HepG2 (cell line): Measurements from ENCODE around the gene C1orf116. TPM values are rescaled to one million over a fixed set of nuclear protein-coding genes. Genes with fewer than 3 reads are reported as not detected.

Experiments used
- ATF1 ChIP-seq: IDR thresholded peaks from 2 replicates; pipeline ENCODE4 v1.6.1; 2016; ENCODE audit warnings: mild to moderate bottlenecking, control low read depth
- BORCS8-MEF2B ChIP-seq: sonication (generic); formaldehyde crosslinking; IDR thresholded peaks from 2 replicates; pipeline ENCODE4 v1.8.0; 2022; ENCODE audit warnings: mild to moderate bottlenecking, missing genetic modification reagents
- BRCA1 ChIP-seq: sonication (generic); formaldehyde crosslinking; IDR thresholded peaks from 2 replicates; pipeline ENCODE4 v1.4.0; 2020; ENCODE audit warnings: missing genetic modification reagents
- CENPX ChIP-seq: sonication (generic); formaldehyde crosslinking; IDR thresholded peaks from 2 replicates; pipeline ENCODE4 v1.9.0; 2021; ENCODE audit warnings: mild to moderate bottlenecking, missing genetic modification reagents, moderate library complexity
- FOXP1 ChIP-seq, 2 experiments: fragments of 450-650 bp in 1 of 2; IDR thresholded peaks; 2 replicates each; pipeline ENCODE4 v1.6.1; 2017 to 2018; ENCODE audit warnings: antibody characterized with exemption in 1 of 2
- GTF2F1 ChIP-seq: fragments of 150-350 bp; IDR thresholded peaks from 2 replicates; pipeline ENCODE4 v1.6.1; 2014; ENCODE audit warnings: low read length
- HES4 ChIP-seq: sonication (generic); formaldehyde crosslinking; IDR thresholded peaks from 2 replicates; pipeline ENCODE4 v1.9.0; 2021; ENCODE audit warnings: mild to moderate bottlenecking, missing genetic modification reagents, borderline replicate concordance
- MBD4 ChIP-seq: IDR thresholded peaks from 2 replicates; pipeline ENCODE4 v1.6.1; 2012; ENCODE audit warnings: low read length, inconsistent platforms, borderline replicate concordance
- NFATC3 ChIP-seq: sonication (generic); formaldehyde crosslinking; IDR thresholded peaks from 2 replicates; pipeline ENCODE4 v1.5.1; 2020; ENCODE audit warnings: mild to moderate bottlenecking, missing genetic modification reagents
- RXRA ChIP-seq: sonication (generic); formaldehyde crosslinking; IDR thresholded peaks from 2 replicates; pipeline ENCODE4 v1.5.1; 2020; ENCODE audit warnings: missing genetic modification reagents
- TGIF2 ChIP-seq: IDR thresholded peaks from 2 replicates; pipeline ENCODE4 v1.6.1; 2016; ENCODE audit warnings: control low read depth, missing compliant biosample characterization
- TIGD3 ChIP-seq: sonication (generic); formaldehyde crosslinking; IDR thresholded peaks from 2 replicates; pipeline ENCODE4 v1.5.1; 2020; ENCODE audit warnings: mild to moderate bottlenecking, missing genetic modification reagents, borderline replicate concordance
- U2AF1 ChIP-seq: fragments of 200-400 bp; formaldehyde crosslinking; optimal IDR thresholded peaks from 2 replicates; pipeline ENCODE3; 2017; ENCODE audit warnings: mild to moderate bottlenecking, low read depth, low read length
- ZFAT ChIP-seq: sonication (generic); formaldehyde crosslinking; conservative IDR thresholded peaks from 2 replicates; pipeline ENCODE4 v1.8.1; 2023; ENCODE audit warnings: missing genetic modification reagents, inconsistent platforms
- ZFP82 ChIP-seq: sonication (generic); formaldehyde crosslinking; IDR thresholded peaks from 2 replicates; pipeline ENCODE4 v1.5.1; 2020; ENCODE audit warnings: mild to moderate bottlenecking, missing genetic modification reagents, borderline replicate concordance
- ZNF143 ChIP-seq: sonication (generic); formaldehyde crosslinking; IDR thresholded peaks from 2 replicates; pipeline ENCODE4 v1.4.0; 2020; ENCODE audit warnings: missing genetic modification reagents
- ZNF280B ChIP-seq: sonication (generic); formaldehyde crosslinking; IDR thresholded peaks from 2 replicates; pipeline ENCODE4 v1.5.0; 2020; ENCODE audit warnings: missing genetic modification reagents, mild to moderate bottlenecking, borderline replicate concordance
- ZNF367 ChIP-seq: sonication (generic); formaldehyde crosslinking; IDR thresholded peaks from 2 replicates; pipeline ENCODE4 v1.4.0; 2020; ENCODE audit warnings: missing genetic modification reagents, borderline replicate concordance
- ZNF468 ChIP-seq: sonication (generic); formaldehyde crosslinking; IDR thresholded peaks from 2 replicates; pipeline ENCODE4 v1.8.0; 2022; ENCODE audit warnings: mild to moderate bottlenecking, moderate library complexity, missing genetic modification reagents
- ZNF564 ChIP-seq: sonication (generic); formaldehyde crosslinking; IDR thresholded peaks from 2 replicates; pipeline ENCODE4 v1.8.1; 2023; ENCODE audit warnings: mild to moderate bottlenecking, missing genetic modification reagents
- ZNF607 ChIP-seq: sonication (generic); formaldehyde crosslinking; IDR thresholded peaks from 2 replicates; pipeline ENCODE4 v1.5.1; 2020; ENCODE audit warnings: missing genetic modification reagents, mild to moderate bottlenecking, borderline replicate concordance
- ZNF7 ChIP-seq: IDR thresholded peaks from 2 replicates; pipeline ENCODE4 v1.6.1; 2016; ENCODE audit warnings: missing biosample characterization, missing genetic modification reagents
- polyA plus RNA-seq, 8 experiments: library from polyadenylated mRNA; depleted of rRNA in 3 of 8; stranded (reverse) in 7 of 8; unstranded in 1 of 8; fragments of >200 nt; fragmentation: Illumina TruSeq in 4 of 8; extraction: Trizol in 4 of 8; gene quantifications; 2 replicates each; pipeline versions ENCODE4 v1.2.1 to v1.2.3, GENCODE V29; 2011 to 2016; ENCODE audit warnings: low read depth in 4 of 8, missing spikeins in 1 of 8, mixed read lengths in 1 of 8; ENCODE audit not compliant: insufficient read depth in 1 of 8
- total RNA-seq, 5 experiments: library from RNA; depleted of rRNA; stranded (reverse); fragments of >200 nt; fragmentation: Illumina TruSeq; extraction: Trizol; gene quantifications; 2 replicates each; pipeline ENCODE4 v1.2.3, GENCODE V29; 2016; ENCODE audit warnings: low read depth in 1 of 5
- TF ChIP-seq, protein P1 (sequence below): sonication (generic); formaldehyde crosslinking; conservative IDR thresholded peaks from 2 replicates; pipeline ENCODE4 v1.4.0; 2020; ENCODE audit warnings: mild to moderate bottlenecking, missing genetic modification reagents, moderate library complexity
- TF ChIP-seq, protein P2 (sequence below): IDR thresholded peaks from 2 replicates; pipeline ENCODE4 v1.6.1; 2016; ENCODE audit warnings: missing compliant biosample characterization, missing genetic modification reagents, borderline replicate concordance

The C1orf116 gene
- total and polyA plus RNA-seq, 2 of the 13 experiments (the other 11 are each of a cell fraction or from before 2014, with no cell fraction given) = 0.51 to 0.95 TPM

DNA sequence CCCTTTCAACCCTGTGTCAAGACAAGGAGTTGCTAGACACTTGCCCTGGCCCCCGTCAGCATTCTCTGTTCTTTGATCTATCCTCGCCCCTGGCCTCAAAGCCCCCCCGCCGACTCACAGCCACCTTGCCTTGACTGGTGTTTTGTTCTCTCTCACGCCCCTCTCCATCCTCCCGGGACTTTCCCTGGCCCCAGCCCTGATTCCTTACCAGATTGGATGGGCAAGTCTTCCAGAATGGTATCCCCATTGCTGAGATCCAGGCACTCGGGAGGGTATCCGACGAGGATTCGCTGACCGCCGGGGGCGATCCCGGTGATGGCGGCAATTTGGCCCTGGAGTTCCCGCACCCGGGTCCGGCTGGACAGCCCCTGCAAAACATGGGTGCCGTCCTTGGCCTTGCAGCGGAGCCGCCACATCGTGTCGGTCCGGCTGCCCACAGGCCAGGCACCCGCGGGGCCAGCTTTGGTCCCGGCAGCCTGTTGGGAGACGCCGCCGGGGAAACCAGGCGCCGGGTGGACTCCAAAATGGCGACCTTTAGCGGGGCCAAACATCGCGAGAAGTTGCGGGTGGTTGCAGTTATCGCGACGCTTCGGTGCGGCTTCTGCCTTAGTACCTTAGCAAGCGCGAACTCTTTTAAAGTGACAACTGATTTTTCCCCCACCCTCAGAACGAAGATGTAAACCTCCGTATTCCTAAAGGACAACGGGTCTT is 18.1 kb upstream of the C1orf116 start (continued):
- TF ChIP-seq, protein P1, sequence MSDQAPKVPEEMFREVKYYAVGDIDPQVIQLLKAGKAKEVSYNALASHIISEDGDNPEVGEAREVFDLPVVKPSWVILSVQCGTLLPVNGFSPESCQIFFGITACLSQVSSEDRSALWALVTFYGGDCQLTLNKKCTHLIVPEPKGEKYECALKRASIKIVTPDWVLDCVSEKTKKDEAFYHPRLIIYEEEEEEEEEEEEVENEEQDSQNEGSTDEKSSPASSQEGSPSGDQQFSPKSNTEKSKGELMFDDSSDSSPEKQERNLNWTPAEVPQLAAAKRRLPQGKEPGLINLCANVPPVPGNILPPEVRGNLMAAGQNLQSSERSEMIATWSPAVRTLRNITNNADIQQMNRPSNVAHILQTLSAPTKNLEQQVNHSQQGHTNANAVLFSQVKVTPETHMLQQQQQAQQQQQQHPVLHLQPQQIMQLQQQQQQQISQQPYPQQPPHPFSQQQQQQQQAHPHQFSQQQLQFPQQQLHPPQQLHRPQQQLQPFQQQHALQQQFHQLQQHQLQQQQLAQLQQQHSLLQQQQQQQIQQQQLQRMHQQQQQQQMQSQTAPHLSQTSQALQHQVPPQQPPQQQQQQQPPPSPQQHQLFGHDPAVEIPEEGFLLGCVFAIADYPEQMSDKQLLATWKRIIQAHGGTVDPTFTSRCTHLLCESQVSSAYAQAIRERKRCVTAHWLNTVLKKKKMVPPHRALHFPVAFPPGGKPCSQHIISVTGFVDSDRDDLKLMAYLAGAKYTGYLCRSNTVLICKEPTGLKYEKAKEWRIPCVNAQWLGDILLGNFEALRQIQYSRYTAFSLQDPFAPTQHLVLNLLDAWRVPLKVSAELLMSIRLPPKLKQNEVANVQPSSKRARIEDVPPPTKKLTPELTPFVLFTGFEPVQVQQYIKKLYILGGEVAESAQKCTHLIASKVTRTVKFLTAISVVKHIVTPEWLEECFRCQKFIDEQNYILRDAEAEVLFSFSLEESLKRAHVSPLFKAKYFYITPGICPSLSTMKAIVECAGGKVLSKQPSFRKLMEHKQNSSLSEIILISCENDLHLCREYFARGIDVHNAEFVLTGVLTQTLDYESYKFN = no peak
- TF ChIP-seq ZFP82 (CRISPR knock-in tag) (no peak), ZNF367 (CRISPR knock-in tag) (no peak), ZNF143 (CRISPR knock-in tag) (no peak), ZNF564 (CRISPR knock-in tag) (peak; percentile 57; the same call in 1 of the 2 replicates), ZFAT (CRISPR knock-in tag) (no peak), TGIF2 (CRISPR knock-in tag) (no peak; the same call in 1 of the 2 replicates), HES4 (no peak), FOXP1 (IDR thresholded peaks at IDR 0.05) (no peak), FOXP1 (CRISPR knock-in tag; IDR thresholded peaks at IDR 0.05) (no peak), NFATC3 (CRISPR knock-in tag) (peak; percentile 94), TIGD3 (CRISPR knock-in tag) (no peak), MBD4 (no peak), GTF2F1 (no peak), ZNF280B (peak; percentile 92; the same call in 1 of the 2 replicates), U2AF1 (no peak), ZNF468 (CRISPR knock-in tag) (no peak), BORCS8-MEF2B (CRISPR knock-in tag) (peak; percentile 76; the same call in 1 of the 2 replicates), RXRA (CRISPR knock-in tag) (no peak; the same call in 1 of the 2 replicates), ZNF7 (peak; percentile 50; the same call in 1 of the 2 replicates), CENPX (no peak), ATF1 (CRISPR knock-in tag) (no peak), ZNF607 (CRISPR knock-in tag) (peak; percentile 34; the same call in 1 of the 2 replicates), BRCA1 (CRISPR knock-in tag) (no peak)
- TF ChIP-seq, protein P2, sequence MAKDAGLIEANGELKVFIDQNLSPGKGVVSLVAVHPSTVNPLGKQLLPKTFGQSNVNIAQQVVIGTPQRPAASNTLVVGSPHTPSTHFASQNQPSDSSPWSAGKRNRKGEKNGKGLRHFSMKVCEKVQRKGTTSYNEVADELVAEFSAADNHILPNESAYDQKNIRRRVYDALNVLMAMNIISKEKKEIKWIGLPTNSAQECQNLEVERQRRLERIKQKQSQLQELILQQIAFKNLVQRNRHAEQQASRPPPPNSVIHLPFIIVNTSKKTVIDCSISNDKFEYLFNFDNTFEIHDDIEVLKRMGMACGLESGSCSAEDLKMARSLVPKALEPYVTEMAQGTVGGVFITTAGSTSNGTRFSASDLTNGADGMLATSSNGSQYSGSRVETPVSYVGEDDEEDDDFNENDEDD = no peak
